Neuron (in vitro differentiated cells): ENCODE measurements around the gene CEBPA.
"Not testable (repeated sequence)": the region's sequence is repeated elsewhere in the genome, so short reads cannot be mapped to it uniquely, and the experiment has no call there.

Experiments
- H2AFZ ChIP-seq: one replicate; pipeline ENCODE4 v1.6.1; 2013; ENCODE audit warnings: low read depth, mild to moderate bottlenecking, inconsistent platforms, low read length, moderate library complexity
- H3K27me3 ChIP-seq: one replicate; pipeline ENCODE4 v1.6.1; 2013; ENCODE audit warnings: low read length; ENCODE audit not compliant: insufficient read depth
- H3K36me3 ChIP-seq: one replicate; pipeline ENCODE4 v1.6.1; 2013; ENCODE audit warnings: low read length; ENCODE audit not compliant: insufficient read depth
- H3K4me1 ChIP-seq: one replicate; pipeline ENCODE4 v1.6.1; 2013; ENCODE audit warnings: low read length; ENCODE audit not compliant: insufficient read depth
- H3K4me3 ChIP-seq: 2 replicates; pipeline ENCODE4 v1.5.1; 2013; ENCODE audit warnings: mild to moderate bottlenecking, low read length, moderate library complexity
- H3K9me3 ChIP-seq: one replicate; pipeline ENCODE4 v1.6.1; 2013; ENCODE audit warnings: low read length

CEBPA gene

DNA sequence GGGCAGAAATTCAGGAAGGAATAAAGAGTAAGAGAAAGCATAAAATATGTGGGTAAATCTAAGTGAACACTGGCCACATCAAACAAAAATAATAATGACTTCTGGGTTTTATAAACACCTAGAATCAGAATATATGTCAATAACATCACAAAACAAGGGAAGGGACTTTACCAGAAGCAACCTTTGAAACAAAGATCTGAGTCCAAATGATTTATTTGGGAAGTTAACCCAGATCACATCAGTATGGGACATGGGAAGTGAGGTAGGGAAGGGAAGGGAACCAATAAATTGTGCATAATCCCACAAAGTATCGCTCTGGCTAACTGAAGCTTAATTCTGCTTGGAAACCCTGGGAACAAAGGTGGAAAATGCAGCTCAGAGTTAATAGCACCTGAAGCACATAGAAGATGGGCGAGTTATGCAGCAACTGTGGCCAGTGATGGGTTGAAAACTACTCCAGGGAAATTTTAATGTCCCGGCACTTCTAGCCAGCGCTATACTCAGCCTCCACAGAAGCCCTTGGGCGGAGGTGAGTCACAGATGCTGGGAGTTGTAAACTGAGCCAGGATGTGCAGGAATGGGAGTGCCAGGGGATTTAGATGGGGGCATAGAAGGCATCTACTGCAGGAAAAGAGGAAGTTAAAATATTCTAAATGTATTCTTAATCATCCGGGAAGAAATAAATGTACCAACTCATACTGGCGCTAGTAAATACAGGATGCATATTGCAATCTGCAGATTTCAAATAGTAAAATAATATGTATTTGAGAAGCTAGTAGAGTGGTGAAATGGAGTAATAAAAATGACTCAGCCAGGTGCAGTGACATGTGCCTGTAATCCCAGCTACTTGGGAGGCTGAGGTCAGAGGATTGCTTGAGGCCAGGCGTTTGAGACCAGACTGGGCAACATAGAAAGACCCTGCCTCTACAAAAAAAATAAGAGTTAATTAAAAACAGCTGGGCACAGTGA, 37.0 kb upstream of the CEBPA start:
- H3K4me3 ChIP-seq: no peak overlapping the region

GRCh38 chr19:33335446-33335845, 33.1 kb upstream of the CEBPA start:
- Histone ChIP-seq H3K9me3 (no peaks in the 10 kb centered on the region), H3K36me3 (no peaks in the 10 kb centered on the region), H3K27me3 (peaks cover 1% of the 10 kb centered on the region), H3K4me3 (no peak overlapping the region), H2AFZ (no peak overlapping the region), H3K4me1 (no peaks in the 10 kb centered on the region)

More for the DNA sequence above, 37.0 kb upstream of the CEBPA start:
- peaks cover 7% of the 10 kb centered on the region for H3K4me1 ChIP-seq
- no peak overlapping the region for H2AFZ ChIP-seq
- peaks cover 3% of the 10 kb centered on the region for H3K27me3 ChIP-seq
- no peaks in the 10 kb centered on the region for H3K9me3 ChIP-seq
- no peaks in the 10 kb centered on the region for H3K36me3 ChIP-seq

DNA sequence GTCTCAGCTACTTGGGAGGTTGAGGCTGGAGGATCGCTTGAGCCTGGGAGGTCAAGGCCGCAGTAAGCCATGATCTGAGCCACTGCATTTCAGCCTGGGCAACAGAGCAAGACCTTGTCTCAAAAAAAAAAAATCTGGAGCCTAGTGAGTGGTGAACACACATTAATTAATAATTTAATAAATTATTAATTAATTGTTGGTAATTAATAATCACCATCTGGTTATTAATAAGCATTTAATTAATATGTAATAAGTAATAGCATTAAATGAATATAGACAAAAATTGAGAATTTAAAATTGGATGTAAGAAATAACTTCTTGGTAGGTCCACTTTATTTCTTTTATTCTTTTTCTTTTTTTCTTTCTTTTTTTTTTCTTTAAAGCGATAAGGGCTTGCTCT, 31.9 kb upstream of the CEBPA start:
- H3K36me3 ChIP-seq: no peaks in the 10 kb centered on the region
- no peak overlapping the region for H2AFZ ChIP-seq
- H3K9me3 ChIP-seq: no peaks in the 10 kb centered on the region
- H3K4me1 ChIP-seq: no peaks in the 10 kb centered on the region
- no peak overlapping the region for H3K4me3 ChIP-seq
- H3K27me3 ChIP-seq: no peaks in the 10 kb centered on the region

GRCh38 chr19:33333642-33334041, 31.3 kb upstream of the CEBPA start:
- Histone ChIP-seq H3K36me3 (no peaks in the 10 kb centered on the region), H3K4me3 (no peak overlapping the region), H3K9me3 (no peaks in the 10 kb centered on the region), H3K27me3 (no peaks in the 10 kb centered on the region), H2AFZ (no peak overlapping the region), H3K4me1 (no peaks in the 10 kb centered on the region)

GRCh38 chr19:33333151-33333550, 30.8 kb upstream of the CEBPA start:
- no peaks in the 10 kb centered on the region for H3K9me3 ChIP-seq
- H3K4me1 ChIP-seq: no peaks in the 10 kb centered on the region
- no peak overlapping the region for H2AFZ ChIP-seq
- H3K36me3 ChIP-seq: no peaks in the 10 kb centered on the region
- H3K27me3 ChIP-seq: no peaks in the 10 kb centered on the region
- H3K4me3 ChIP-seq: no peak overlapping the region

- H3K9me3 ChIP-seq: no peaks in the 10 kb centered on the region
- H3K36me3 ChIP-seq: no peaks in the 10 kb centered on the region
- H3K27me3 ChIP-seq: no peaks in the 10 kb centered on the region
- no peak overlapping the region for H3K4me3 ChIP-seq
- H2AFZ ChIP-seq: no peak overlapping the region
- H3K4me1 ChIP-seq: no peaks in the 10 kb centered on the region
Measured at GRCh38 chr19:33332248-33332647, 29.9 kb upstream of the CEBPA start.

DNA sequence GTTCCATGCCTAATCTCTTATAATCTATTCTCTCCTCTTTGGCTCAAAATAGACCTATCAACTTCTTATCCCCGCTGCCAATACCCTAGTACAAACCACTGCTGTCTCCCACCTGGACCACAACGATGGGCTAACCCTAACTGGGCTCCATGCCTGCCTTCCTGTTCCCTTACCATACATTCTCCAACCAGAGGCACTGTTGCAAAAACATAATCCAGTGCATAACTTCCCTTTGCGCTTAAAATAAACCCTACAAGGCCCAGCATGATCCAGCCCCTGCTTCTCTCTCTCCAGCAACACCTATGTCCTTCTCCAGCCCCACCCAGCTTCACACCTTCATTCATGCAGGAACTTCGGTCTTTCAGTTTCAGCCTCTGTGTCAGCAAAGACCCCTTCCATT, 27.4 kb upstream of the CEBPA start:
- Histone ChIP-seq H3K4me3 (no peak overlapping the region), H2AFZ (no peak overlapping the region), H3K9me3 (no peaks in the 10 kb centered on the region), H3K27me3 (no peaks in the 10 kb centered on the region), H3K36me3 (no peaks in the 10 kb centered on the region), H3K4me1 (no peaks in the 10 kb centered on the region)

- Histone ChIP-seq H2AFZ (no peak overlapping the region), H3K9me3 (no peaks in the 10 kb centered on the region), H3K36me3 (no peaks in the 10 kb centered on the region)
Measured at GRCh38 chr19:33329060-33329459, 26.7 kb upstream of the CEBPA start.

GRCh38 chr19:33325920-33326319, 23.6 kb upstream of the CEBPA start:
- Histone ChIP-seq H3K9me3 (no peaks in the 10 kb centered on the region), H2AFZ (no peak overlapping the region), H3K4me3 (no peak overlapping the region), H3K27me3 (no peaks in the 10 kb centered on the region), H3K36me3 (no peaks in the 10 kb centered on the region), H3K4me1 (no peaks in the 10 kb centered on the region)

More at GRCh38 chr19:33329060-33329459, 26.7 kb upstream of the CEBPA start:
- Histone ChIP-seq H3K4me3 (no peak overlapping the region), H3K4me1 (no peaks in the 10 kb centered on the region), H3K27me3 (no peaks in the 10 kb centered on the region)

DNA sequence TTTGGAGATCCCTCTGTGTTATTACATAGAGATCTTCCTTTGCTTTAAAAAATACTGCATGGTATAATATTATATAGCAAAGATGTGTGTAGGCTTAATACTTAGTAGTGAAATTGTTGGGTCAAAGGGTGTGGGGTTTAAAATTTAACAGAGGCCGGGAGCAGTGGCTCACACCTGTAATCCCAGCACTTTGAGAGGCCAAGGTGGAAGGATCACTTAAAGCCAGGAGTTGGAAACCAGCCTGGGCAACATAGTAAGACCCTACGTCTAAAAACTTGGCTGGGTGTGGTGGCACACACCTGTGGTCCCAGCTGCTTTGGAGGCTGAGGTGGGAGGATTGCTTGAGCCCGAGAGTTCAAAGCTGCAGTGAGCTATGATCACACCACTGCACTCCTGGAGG, 22.3 kb upstream of the CEBPA start:
- Histone ChIP-seq H3K4me1 (no peaks in the 10 kb centered on the region), H2AFZ (no peak overlapping the region), H3K36me3 (no peaks in the 10 kb centered on the region), H3K9me3 (no peaks in the 10 kb centered on the region), H3K27me3 (no peaks in the 10 kb centered on the region), H3K4me3 (no peak overlapping the region)

DNA sequence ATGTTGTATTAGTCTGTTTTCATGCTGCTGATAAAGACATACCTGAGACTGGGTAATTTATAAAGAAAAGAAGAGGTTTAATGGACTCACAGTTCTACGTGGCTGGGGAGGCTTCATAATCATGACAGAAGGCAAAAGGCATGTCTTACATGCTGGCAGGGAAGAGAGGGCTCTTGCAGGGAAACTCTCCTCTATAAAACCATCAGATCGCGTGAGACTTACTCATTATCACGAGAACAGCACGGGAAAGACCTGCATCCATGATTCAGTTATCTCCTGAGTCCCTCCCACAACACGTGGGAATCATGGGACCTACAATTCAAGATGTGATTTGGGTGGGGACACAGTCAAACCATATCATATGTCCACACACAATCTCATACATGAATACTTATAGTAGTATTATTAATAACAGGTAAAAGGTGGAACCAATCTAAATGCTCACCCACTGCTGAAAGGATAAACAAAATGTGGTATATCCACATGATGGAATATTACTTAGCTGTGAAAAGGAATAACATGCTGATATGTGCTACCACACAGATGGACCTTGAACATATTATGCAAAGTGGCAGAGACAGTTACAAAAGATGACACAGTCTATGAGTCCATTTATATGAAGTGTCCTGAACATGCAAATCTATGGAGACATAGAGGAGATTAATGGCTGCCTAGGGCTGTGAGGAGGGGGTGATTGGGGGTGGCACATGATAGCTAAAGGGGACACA, 20.9 kb upstream of the CEBPA start:
- H3K9me3 ChIP-seq: no peaks in the 10 kb centered on the region
- no peak overlapping the region for H2AFZ ChIP-seq
- no peaks in the 10 kb centered on the region for H3K4me1 ChIP-seq
- no peaks in the 10 kb centered on the region for H3K36me3 ChIP-seq
- no peaks in the 10 kb centered on the region for H3K27me3 ChIP-seq
- H3K4me3 ChIP-seq: no peak overlapping the region

DNA sequence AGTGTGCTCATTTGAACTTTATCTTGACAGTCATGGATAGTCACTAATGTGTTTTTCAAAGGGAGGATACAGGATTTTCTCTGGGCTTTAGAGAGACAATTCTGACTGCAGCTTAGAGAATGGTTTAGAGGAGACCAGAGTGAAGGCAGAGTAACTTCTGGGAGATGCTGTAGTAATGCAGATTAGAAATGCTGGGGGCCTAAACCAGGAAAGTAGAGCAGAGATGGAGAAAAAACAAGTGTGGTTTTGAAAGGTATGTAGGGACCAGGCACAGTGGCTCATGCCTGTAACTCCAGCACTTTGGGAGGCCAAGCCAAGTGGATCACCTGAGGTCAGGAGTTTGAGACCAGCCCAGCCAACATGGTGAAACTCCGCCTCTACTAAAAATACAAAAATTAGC, 18.3 kb upstream of the CEBPA start:
- Histone ChIP-seq H3K9me3 (no peaks in the 10 kb centered on the region), H3K36me3 (no peaks in the 10 kb centered on the region), H2AFZ (no peak overlapping the region), H3K27me3 (no peaks in the 10 kb centered on the region), H3K4me3 (no peak overlapping the region), H3K4me1 (no peaks in the 10 kb centered on the region)

GRCh38 chr19:33317991-33318390, 15.7 kb upstream of the CEBPA start:
- H3K27me3 ChIP-seq, H2AFZ ChIP-seq, H3K4me1 ChIP-seq, H3K4me3 ChIP-seq, H3K36me3 ChIP-seq, H3K9me3 ChIP-seq: not testable (repeated sequence)
